Smooth muscle cell (in vitro differentiated cells): ENCODE measurements around the gene QSOX2. TPM values are rescaled to one million over a fixed set of nuclear protein-coding genes. Genes with fewer than 3 reads are reported as not detected.

Experiments used
- DNase-seq: peaks from one replicate; lab custom pipeline; 2025; ENCODE audit not compliant: unreplicated experiment; lab: John Stamatoyannopoulos, UW
- H2AFZ ChIP-seq: fragments of 200-600 bp; sonication (generic); 2 replicates; pipeline ENCODE4 v1.6.0; 2016; ENCODE audit warnings: antibody characterized with exemption, low read depth, mild to moderate bottlenecking
- H3F3A ChIP-seq: fragments of 200-600 bp; sonication (generic); 2 replicates; pipeline ENCODE4 v1.6.0; 2017; ENCODE audit warnings: antibody characterized with exemption, low read depth
- H3K27ac ChIP-seq: fragments of 200-600 bp; sonication (generic); 2 replicates; pipeline ENCODE4 v1.5.1; 2016; ENCODE audit warnings: low read depth, mild to moderate bottlenecking
- H3K27me3 ChIP-seq: fragments of 200-600 bp; sonication (generic); 2 replicates; pipeline ENCODE4 v1.6.1; 2016; ENCODE audit warnings: low read depth, mild to moderate bottlenecking
- H3K36me3 ChIP-seq: fragments of 200-600 bp; sonication (generic); 2 replicates; pipeline ENCODE4 v1.5.1; 2016; ENCODE audit warnings: low read depth
- H3K4me1 ChIP-seq: fragments of 200-600 bp; sonication (generic); 2 replicates; pipeline ENCODE4 v1.5.1; 2016; ENCODE audit warnings: low read depth
- H3K4me2 ChIP-seq: fragments of 200-600 bp; sonication (generic); 2 replicates; pipeline ENCODE4 v1.6.0; 2016; ENCODE audit warnings: mild to moderate bottlenecking
- H3K4me3 ChIP-seq: fragments of 200-600 bp; sonication (generic); 2 replicates; pipeline ENCODE4 v1.5.1; 2016; ENCODE audit warnings: mild to moderate bottlenecking
- H3K79me2 ChIP-seq: fragments of 200-600 bp; sonication (generic); 2 replicates; pipeline ENCODE4 v1.6.0; 2016; ENCODE audit warnings: low read depth, mild to moderate bottlenecking
- H3K9ac ChIP-seq: fragments of 200-600 bp; sonication (generic); 2 replicates; pipeline ENCODE4 v1.6.0; 2016; ENCODE audit warnings: low read depth
- H3K9me3 ChIP-seq: fragments of 200-600 bp; sonication (generic); replicated peaks from 2 replicates; pipeline ENCODE4 v1.5.1; 2016; ENCODE audit warnings: low read depth
- H4K20me1 ChIP-seq: fragments of 200-600 bp; sonication (generic); 2 replicates; pipeline ENCODE4 v1.6.0; 2016; ENCODE audit warnings: low read depth
- WGBS: methylation state at CpG from one replicate; pipeline ENCODE4 v1.1.7; 2016; ENCODE audit warnings: low lambda C conversion rate; 5-methylcytosine and 5-hydroxymethylcytosine counted together
- polyA plus RNA-seq: library from polyadenylated mRNA; unstranded; fragments of >200 nt; fragmentation: Nextera tagmentation; extraction: Ambion mirVana; gene quantifications from 2 replicates; pipeline ENCODE4 v1.2.1, GENCODE V29; 2016
- total RNA-seq: library from RNA; depleted of rRNA; stranded (reverse); fragments of >200 nt; gene quantifications from 2 replicates; pipeline ENCODE4 v1.2.3, GENCODE V29; 2014
- TF ChIP-seq, protein P1 (sequence below): fragments of 200-600 bp; sonication (generic); IDR thresholded peaks from 2 replicates; pipeline ENCODE4 v1.5.1; 2017; ENCODE audit warnings: borderline replicate concordance, mild to moderate bottlenecking, antibody characterized with exemption; ENCODE audit not compliant: insufficient read depth, poor library complexity, severe bottlenecking

The QSOX2 gene
- total and polyA plus RNA-seq, 2 experiments from 2014 or later = 1.9 to 8.7 TPM

DNA sequence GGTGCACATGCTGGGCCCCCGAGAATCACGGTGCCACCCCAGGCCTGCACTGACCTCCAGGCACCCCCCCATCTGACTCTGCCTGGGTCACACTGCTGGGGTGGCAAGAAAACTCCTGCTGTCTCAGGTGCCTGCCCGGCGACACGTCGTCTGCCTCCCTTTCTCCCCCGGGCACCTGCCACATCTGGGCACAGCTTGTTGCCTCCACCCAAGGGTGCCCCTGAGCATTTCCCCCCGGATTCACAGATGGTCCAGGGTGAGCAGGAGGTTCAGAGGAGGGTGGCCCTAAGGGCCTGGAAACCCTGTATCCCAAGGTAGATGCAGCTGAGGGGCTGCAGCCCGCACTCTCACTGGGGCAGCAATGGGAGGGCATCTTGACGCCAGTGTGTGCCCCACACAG lies 14.9 kb upstream of the QSOX2 start:
- H3K79me2 ChIP-seq = no peaks in the 10 kb centered on the region
- H3K4me1 ChIP-seq = no peaks in the 10 kb centered on the region
- H4K20me1 ChIP-seq = no peaks in the 10 kb centered on the region
- H3K36me3 ChIP-seq = no peaks in the 10 kb centered on the region
- WGBS = 92% methylated on average over 10 of the region's 10 CpGs
- no peaks in the 10 kb centered on the region for H3K27me3 ChIP-seq
- H3K4me3 ChIP-seq = no peak overlapping the region
- H2AFZ ChIP-seq = no peak overlapping the region
- DNase-seq = no peak
- H3K9me3 ChIP-seq = no peaks in the 10 kb centered on the region
- H3K9ac ChIP-seq = no peak overlapping the region
- no peaks in the 10 kb centered on the region for H3F3A ChIP-seq
- H3K4me2 ChIP-seq = no peak overlapping the region
- TF ChIP-seq, protein P1, sequence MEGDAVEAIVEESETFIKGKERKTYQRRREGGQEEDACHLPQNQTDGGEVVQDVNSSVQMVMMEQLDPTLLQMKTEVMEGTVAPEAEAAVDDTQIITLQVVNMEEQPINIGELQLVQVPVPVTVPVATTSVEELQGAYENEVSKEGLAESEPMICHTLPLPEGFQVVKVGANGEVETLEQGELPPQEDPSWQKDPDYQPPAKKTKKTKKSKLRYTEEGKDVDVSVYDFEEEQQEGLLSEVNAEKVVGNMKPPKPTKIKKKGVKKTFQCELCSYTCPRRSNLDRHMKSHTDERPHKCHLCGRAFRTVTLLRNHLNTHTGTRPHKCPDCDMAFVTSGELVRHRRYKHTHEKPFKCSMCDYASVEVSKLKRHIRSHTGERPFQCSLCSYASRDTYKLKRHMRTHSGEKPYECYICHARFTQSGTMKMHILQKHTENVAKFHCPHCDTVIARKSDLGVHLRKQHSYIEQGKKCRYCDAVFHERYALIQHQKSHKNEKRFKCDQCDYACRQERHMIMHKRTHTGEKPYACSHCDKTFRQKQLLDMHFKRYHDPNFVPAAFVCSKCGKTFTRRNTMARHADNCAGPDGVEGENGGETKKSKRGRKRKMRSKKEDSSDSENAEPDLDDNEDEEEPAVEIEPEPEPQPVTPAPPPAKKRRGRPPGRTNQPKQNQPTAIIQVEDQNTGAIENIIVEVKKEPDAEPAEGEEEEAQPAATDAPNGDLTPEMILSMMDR = no peak
- no peak overlapping the region for H3K27ac ChIP-seq

DNA sequence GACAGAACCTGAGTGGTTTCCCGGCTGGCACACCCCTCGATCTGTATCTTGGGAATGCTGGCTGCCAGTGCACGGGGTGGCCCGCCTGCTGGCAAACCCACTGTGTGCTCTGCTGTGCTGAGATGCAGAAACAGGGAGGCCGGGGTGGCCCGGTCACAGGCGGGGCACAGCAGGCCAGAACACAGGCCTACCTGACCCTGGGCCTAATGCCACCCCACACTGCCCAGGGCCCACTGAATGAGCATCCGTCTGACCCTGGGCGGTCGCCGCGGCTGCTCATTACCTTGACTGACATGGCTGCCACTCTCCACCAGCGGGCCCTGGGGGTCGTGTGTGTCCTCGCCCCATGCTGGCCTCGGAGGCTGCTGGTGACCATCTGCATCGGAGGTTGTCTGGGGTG lies 14.2 kb upstream of the QSOX2 start:
- WGBS = 94% methylated on average over 17 of the region's 17 CpGs
- H3K4me2 ChIP-seq = no peak overlapping the region
- H3K27me3 ChIP-seq = no peaks in the 10 kb centered on the region
- TF ChIP-seq, protein P1 = no peak
- H3K9me3 ChIP-seq = no peaks in the 10 kb centered on the region
- H3K36me3 ChIP-seq = no peaks in the 10 kb centered on the region
- peaks cover 1% of the 10 kb centered on the region for H3K4me1 ChIP-seq
- no peaks in the 10 kb centered on the region for H3F3A ChIP-seq
- no peak for DNase-seq
- H3K79me2 ChIP-seq = no peaks in the 10 kb centered on the region
- no peak overlapping the region for H3K9ac ChIP-seq
- H3K4me3 ChIP-seq = no peak overlapping the region
- no peak overlapping the region for H2AFZ ChIP-seq
- no peak overlapping the region for H3K27ac ChIP-seq
- H4K20me1 ChIP-seq = no peaks in the 10 kb centered on the region

DNA sequence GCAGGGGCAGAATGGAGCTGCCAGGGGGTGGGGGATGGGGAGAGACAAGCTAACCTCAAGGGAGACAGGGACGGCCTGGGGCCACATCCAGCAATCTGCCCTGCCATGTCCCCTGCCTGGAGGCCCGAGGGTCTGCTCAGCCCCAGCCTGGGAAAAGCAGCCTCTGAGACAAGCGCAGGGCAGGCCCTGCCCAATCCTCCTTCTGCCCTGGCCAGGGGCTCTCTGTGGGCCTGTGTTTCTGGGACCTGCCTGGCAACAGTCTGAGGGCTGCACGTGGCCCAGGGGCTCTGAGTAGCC lies 13.9 kb upstream of the QSOX2 start:
- Histone ChIP-seq H2AFZ (no peak overlapping the region), H3K4me2 (no peak overlapping the region), H3K36me3 (no peaks in the 10 kb centered on the region), H3K4me3 (no peak overlapping the region), H3K9me3 (no peaks in the 10 kb centered on the region), H3K79me2 (no peaks in the 10 kb centered on the region), H3K9ac (no peak overlapping the region), H3F3A (no peaks in the 10 kb centered on the region), H3K27ac (no peak overlapping the region), H3K27me3 (no peaks in the 10 kb centered on the region), H3K4me1 (peaks cover 3% of the 10 kb centered on the region), H4K20me1 (no peaks in the 10 kb centered on the region)
- TF ChIP-seq, protein P1 = no peak
- DNase-seq = no peak
- 84% methylated on average over 4 of the region's 4 CpGs for WGBS

- H3K9ac ChIP-seq = no peak overlapping the region
- TF ChIP-seq, protein P1 = no peak
- H2AFZ ChIP-seq = no peak overlapping the region
- no peaks in the 10 kb centered on the region for H3K27me3 ChIP-seq
- H3K4me3 ChIP-seq = no peak overlapping the region
- WGBS = 95% methylated on average over 21 of the region's 22 CpGs
- H3K36me3 ChIP-seq = no peaks in the 10 kb centered on the region
- no peak for DNase-seq
- H3K27ac ChIP-seq = no peak overlapping the region
- H3F3A ChIP-seq = no peaks in the 10 kb centered on the region
- H3K4me1 ChIP-seq = peaks cover 3% of the 10 kb centered on the region
- no peaks in the 10 kb centered on the region for H3K79me2 ChIP-seq
- H4K20me1 ChIP-seq = no peaks in the 10 kb centered on the region
- H3K4me2 ChIP-seq = no peak overlapping the region
- no peaks in the 10 kb centered on the region for H3K9me3 ChIP-seq
Observed at GRCh38 chr9:136258786-136259516, 13.3 kb upstream of the QSOX2 start.
